Keratinocyte (primary cell): ENCODE results near the gene SMURF1. TPM values are rescaled to one million over a fixed set of nuclear protein-coding genes. Genes with fewer than 3 reads are reported as not detected.

Experiments
- DNase-seq: peaks from one replicate; pipeline ENCODE4 v3.0.0-alpha.2; 2011; ENCODE audit warnings: low read depth, missing footprints, low spot score
- FAIRE-seq: peaks from 2 replicates; lab custom pipeline; 2011; peaks lifted over from hg19 to GRCh38; lab: Jason Lieb, UNC
- H2AFZ ChIP-seq: 2 replicates; pipeline ENCODE4 v1.6.0; 2012; ENCODE audit warnings: low read length, control low read depth, inconsistent platforms; ENCODE audit not compliant: control insufficient read depth
- H3K27ac ChIP-seq: 2 replicates; pipeline ENCODE4 v1.5.1; 2011; ENCODE audit warnings: low read length; ENCODE audit not compliant: control insufficient read depth, insufficient read depth
- H3K27me3 ChIP-seq: 3 replicates; pipeline ENCODE4 v1.6.0; 2011; ENCODE audit warnings: low read length; ENCODE audit not compliant: control insufficient read depth, insufficient read depth; ENCODE audit errors: extremely low read depth
- H3K36me3 ChIP-seq, 2 experiments: 2 replicates in 1 of 2; 3 replicates in 1 of 2; pipeline ENCODE4 v1.5.1; 2011; ENCODE audit warnings: low read length in 2 of 2, mild to moderate bottlenecking in 1 of 2; ENCODE audit not compliant: control insufficient read depth in 2 of 2, insufficient read depth in 2 of 2; ENCODE audit errors: extremely low read depth in 1 of 2
- H3K4me1 ChIP-seq: 3 replicates; pipeline ENCODE4 v1.5.1; 2011; ENCODE audit warnings: low read length; ENCODE audit not compliant: control insufficient read depth, insufficient read depth; ENCODE audit errors: extremely low read depth
- H3K4me2 ChIP-seq: 3 replicates; pipeline ENCODE4 v1.6.0; 2011; ENCODE audit warnings: low read depth, low read length; ENCODE audit not compliant: control insufficient read depth, insufficient read depth; ENCODE audit errors: extremely low read depth
- H3K4me3 ChIP-seq, 3 experiments: fragments of 200-600 bp in 1 of 3; sonication (generic) in 1 of 3; 2 replicates in 2 of 3; 3 replicates in 1 of 3; pipeline ENCODE4 v1.5.1; 2011 to 2016; ENCODE audit warnings: low read length in 3 of 3, mild to moderate bottlenecking in 3 of 3, control low read depth in 2 of 3, inconsistent platforms in 1 of 3, low read depth in 1 of 3, mixed read lengths in 1 of 3, mixed run types in 1 of 3, moderate library complexity in 1 of 3; ENCODE audit not compliant: control insufficient read depth in 2 of 3, insufficient read depth in 2 of 3; ENCODE audit errors: extremely low read depth in 1 of 3
- H3K79me2 ChIP-seq: 2 replicates; pipeline ENCODE4 v1.6.0; 2012; ENCODE audit warnings: low read length; ENCODE audit not compliant: control insufficient read depth, insufficient read depth
- H3K9ac ChIP-seq: 3 replicates; pipeline ENCODE4 v1.6.0; 2011; ENCODE audit warnings: low read length; ENCODE audit not compliant: control insufficient read depth, insufficient read depth; ENCODE audit errors: extremely low read depth
- H3K9me1 ChIP-seq: 3 replicates; pipeline ENCODE4 v1.6.0; 2011; ENCODE audit warnings: low read length; ENCODE audit not compliant: control insufficient read depth, insufficient read depth; ENCODE audit errors: extremely low read depth
- H3K9me3 ChIP-seq: 2 replicates; pipeline ENCODE4 v1.5.1; 2012; ENCODE audit warnings: low read depth, low read length; ENCODE audit not compliant: control insufficient read depth
- H4K20me1 ChIP-seq: 3 replicates; pipeline ENCODE4 v1.6.0; 2011; ENCODE audit warnings: low read length; ENCODE audit not compliant: control insufficient read depth, insufficient read depth; ENCODE audit errors: extremely low read depth
- CTCF ChIP-seq, 3 experiments: IDR thresholded peaks in 1 of 3; conservative IDR thresholded peaks in 1 of 3; optimal IDR thresholded peaks in 1 of 3; 2 replicates in 2 of 3; 3 replicates in 1 of 3; pipeline versions ENCODE3 to v1.5.1; 2011; ENCODE audit warnings: low read length in 3 of 3, mild to moderate bottlenecking in 3 of 3, moderate library complexity in 2 of 3, control low read depth in 1 of 3, inconsistent platforms in 1 of 3; ENCODE audit not compliant: insufficient read depth in 2 of 3; ENCODE audit errors: extremely low read depth in 1 of 3
- EZH2 ChIP-seq: IDR thresholded peaks from one replicate; pipeline ENCODE4 v1.6.1; 2012; ENCODE audit warnings: inconsistent platforms, mild to moderate bottlenecking, low read length, moderate library complexity
- dilution Hi-C: fragments of 300-500 bp; cut with MboI; formaldehyde crosslinking; loops from one replicate; pipeline ENCODE4 v1.7.0; 2020; ENCODE audit warnings: low sequenced_read_pairs; ENCODE audit not compliant: extremely low pct_ligation_motif_present
- polyA plus RNA-seq, 5 experiments: library from polyadenylated mRNA; depleted of rRNA in 3 of 5; stranded (reverse) in 3 of 5; stranded (forward) in 1 of 5; unstranded in 1 of 5; fragments of >200 nt; gene quantifications; 1 replicate in 1 of 5; 2 replicates in 3 of 5; 3 replicates in 1 of 5; pipeline versions ENCODE4 v1.2.1 to v1.2.3, GENCODE V29; 2011 to 2012; ENCODE audit warnings: missing spikeins in 2 of 5, low read depth in 1 of 5, low replicate concordance in 1 of 5

The SMURF1 gene
- polyA plus RNA-seq, 1 donor (not counting 4 experiments of a cell fraction or from before 2014, with no cell fraction given) = 22.2 TPM

DNA sequence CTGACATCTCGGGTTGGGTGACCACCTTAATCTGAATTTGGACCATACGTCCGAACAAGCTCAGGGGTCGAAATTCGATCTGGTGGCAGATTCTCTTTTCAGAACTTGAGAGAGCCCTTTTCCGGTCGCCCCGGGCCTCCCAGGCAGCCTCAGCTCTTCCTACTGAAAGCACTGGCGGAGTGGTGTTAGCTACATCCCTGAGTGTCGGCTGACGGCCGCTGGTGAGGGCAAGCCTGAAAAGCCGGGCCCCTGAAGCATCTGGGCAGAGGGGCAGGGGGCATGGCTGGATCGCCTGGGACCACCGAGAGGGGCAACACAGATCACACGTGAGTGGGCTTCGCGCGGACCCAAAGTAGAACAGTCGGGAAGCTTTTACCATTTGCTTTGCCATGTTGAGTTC, 116.1 kb downstream of the SMURF1 start:
- Histone ChIP-seq H3K27me3 (no peaks in the 10 kb centered on the region), H4K20me1 (no peaks in the 10 kb centered on the region), H3K9ac (no peak overlapping the region), H3K79me2 (no peaks in the 10 kb centered on the region), H3K4me2 (no peak overlapping the region), H3K4me3 (no peak overlapping the region), H3K4me1 (no peaks in the 10 kb centered on the region), H3K9me1 (no peaks in the 10 kb centered on the region), H3K27ac (no peak overlapping the region), H3K36me3 (peaks cover 24 to 27% of the 10 kb centered on the region in 2 experiments), H3K9me3 (no peaks in the 10 kb centered on the region), H2AFZ (no peak overlapping the region)
- DNase-seq (no peak), FAIRE-seq (no peak)
- no peak for TF ChIP-seq CTCF (optimal IDR thresholded peaks at IDR 0.05 in 1 of 3, IDR thresholded peaks at IDR 0.05 in 1 of 3, conservative IDR thresholded peaks at IDR 0.05 in 1 of 3; ENCODE audit: extremely low read depth in 1 of 3, insufficient read depth in 2 of 3, low read length in 3 of 3)
- TF ChIP-seq EZH2 = no peak
- dilution Hi-C loops = no loop called here

GRCh38 chr7:99027241-99027640, 116.7 kb downstream of the SMURF1 start:
- Histone ChIP-seq H3K36me3 (peaks cover 23 to 27% of the 10 kb centered on the region in 2 experiments), H3K9me1 (no peaks in the 10 kb centered on the region), H3K4me3 (no peak overlapping the region), H3K27me3 (no peaks in the 10 kb centered on the region), H3K4me1 (no peaks in the 10 kb centered on the region), H4K20me1 (no peaks in the 10 kb centered on the region), H3K79me2 (no peaks in the 10 kb centered on the region), H3K27ac (no peak overlapping the region), H3K9me3 (no peaks in the 10 kb centered on the region), H2AFZ (no peak overlapping the region), H3K9ac (no peak overlapping the region), H3K4me2 (no peak overlapping the region)
- no peak for TF ChIP-seq EZH2
- FAIRE-seq = no peak
- DNase-seq = no peak
- dilution Hi-C loops = no loop called here

GRCh38 chr7:99024066-99024465, 119.8 kb downstream of the SMURF1 start:
- no peaks in the 10 kb centered on the region for H3K79me2 ChIP-seq
- DNase-seq (no peak), FAIRE-seq (no peak)
- H3K9ac ChIP-seq = no peak overlapping the region
- no peaks in the 10 kb centered on the region for H3K27me3 ChIP-seq
- no peak for TF ChIP-seq EZH2
- no peak overlapping the region for H3K4me3 ChIP-seq
- no peaks in the 10 kb centered on the region for H4K20me1 ChIP-seq
- H2AFZ ChIP-seq = no peak overlapping the region
- H3K4me1 ChIP-seq = no peaks in the 10 kb centered on the region
- H3K27ac ChIP-seq = no peak overlapping the region
- H3K36me3 ChIP-seq = peaks cover 8 to 18% of the 10 kb centered on the region in 2 experiments
- no peak overlapping the region for H3K4me2 ChIP-seq
- dilution Hi-C loops = no loop called here
- no peaks in the 10 kb centered on the region for H3K9me1 ChIP-seq
- no peaks in the 10 kb centered on the region for H3K9me3 ChIP-seq
